Measurements from ENCODE around the gene UBN2.

DNA sequence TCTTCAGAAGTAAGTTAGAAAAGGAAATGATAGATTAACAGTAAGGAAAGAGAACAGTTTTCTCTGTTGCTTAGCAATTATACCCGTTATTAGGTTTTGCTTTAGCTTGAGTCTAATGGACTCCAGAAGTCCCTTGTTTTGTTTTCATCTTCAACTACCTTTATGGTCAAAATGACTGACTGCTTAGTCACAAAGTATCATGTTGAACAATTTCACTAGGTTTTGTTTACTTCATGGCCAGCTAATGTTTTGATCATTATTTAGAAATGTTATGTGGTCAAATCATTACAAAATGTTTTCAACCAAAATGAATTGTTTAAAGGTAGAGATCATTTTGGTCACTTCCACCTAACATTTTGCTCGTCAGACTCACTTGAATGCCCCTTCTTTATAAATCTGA is 1.9 kb downstream of the UBN2 start:
- TF ChIP-seq, protein P1, sequence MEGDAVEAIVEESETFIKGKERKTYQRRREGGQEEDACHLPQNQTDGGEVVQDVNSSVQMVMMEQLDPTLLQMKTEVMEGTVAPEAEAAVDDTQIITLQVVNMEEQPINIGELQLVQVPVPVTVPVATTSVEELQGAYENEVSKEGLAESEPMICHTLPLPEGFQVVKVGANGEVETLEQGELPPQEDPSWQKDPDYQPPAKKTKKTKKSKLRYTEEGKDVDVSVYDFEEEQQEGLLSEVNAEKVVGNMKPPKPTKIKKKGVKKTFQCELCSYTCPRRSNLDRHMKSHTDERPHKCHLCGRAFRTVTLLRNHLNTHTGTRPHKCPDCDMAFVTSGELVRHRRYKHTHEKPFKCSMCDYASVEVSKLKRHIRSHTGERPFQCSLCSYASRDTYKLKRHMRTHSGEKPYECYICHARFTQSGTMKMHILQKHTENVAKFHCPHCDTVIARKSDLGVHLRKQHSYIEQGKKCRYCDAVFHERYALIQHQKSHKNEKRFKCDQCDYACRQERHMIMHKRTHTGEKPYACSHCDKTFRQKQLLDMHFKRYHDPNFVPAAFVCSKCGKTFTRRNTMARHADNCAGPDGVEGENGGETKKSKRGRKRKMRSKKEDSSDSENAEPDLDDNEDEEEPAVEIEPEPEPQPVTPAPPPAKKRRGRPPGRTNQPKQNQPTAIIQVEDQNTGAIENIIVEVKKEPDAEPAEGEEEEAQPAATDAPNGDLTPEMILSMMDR (IDR thresholded peaks at IDR 0.05), result no peak
- no peak for TF ChIP-seq POLR2A (IDR thresholded peaks at IDR 0.05)
- no peak for TF ChIP-seq EP300 (IDR thresholded peaks at IDR 0.05)
- TF ChIP-seq POLR2AphosphoS5 (IDR thresholded peaks at IDR 0.05), result no peak

Data from stomach (tissue), 4 donors.